Activated CD4-positive, alpha-beta T cell treated with anti-CD3 and anti-CD28 coated beads, Interleukin-2, amount 50 U/mL, for 24 hours (primary cell): ENCODE data around the gene LNPEP.
"Not testable (repeated sequence)": the region's sequence is repeated elsewhere in the genome, so short reads cannot be mapped to it uniquely, and the experiment has no call there.

Source experiments
- DNase-seq, 2 donors: peaks; one replicate each; pipeline ENCODE4 v3.0.0-alpha.2; 2020; ENCODE audit warnings: low read depth in 1 of 2, low spot score in 1 of 2

The LNPEP gene

DNA sequence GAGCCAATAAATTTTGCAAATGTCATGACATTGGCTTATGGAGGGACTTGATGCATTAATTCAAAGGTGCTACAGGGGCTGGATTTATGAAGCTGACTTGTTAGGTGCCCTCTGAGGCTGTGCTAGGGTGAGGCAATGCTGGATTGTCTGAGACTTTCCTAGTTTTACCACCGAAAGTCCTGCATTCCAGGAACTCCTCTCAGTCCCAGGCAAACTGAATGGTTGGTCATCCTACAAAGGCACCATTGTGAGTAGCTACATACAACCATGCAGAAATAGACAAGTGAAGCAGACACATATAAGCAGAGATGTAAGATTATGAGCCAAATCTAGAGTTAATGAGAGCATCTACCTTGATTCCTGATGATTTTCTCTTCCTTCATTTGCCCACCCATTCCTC lies 111.2 kb downstream of the LNPEP start:
- no peak for DNase-seq

DNA sequence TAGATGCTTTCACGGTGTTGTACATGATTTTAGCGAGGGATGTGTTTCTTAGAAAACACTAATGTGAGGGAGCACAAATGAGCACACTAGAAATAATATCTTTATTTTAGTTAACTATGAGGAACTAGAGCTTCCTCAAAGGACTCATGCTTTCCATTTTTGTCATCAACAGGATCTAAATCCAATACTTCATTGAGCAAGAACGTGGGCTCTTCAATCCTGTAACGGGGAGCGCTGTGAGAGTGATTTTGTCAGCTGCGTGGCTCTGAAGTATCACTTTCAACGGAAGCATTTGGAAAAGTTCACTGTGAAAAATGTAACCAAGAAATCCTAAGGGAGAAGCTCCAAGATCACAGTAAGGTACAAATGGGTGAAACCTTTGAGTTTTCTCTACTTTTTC lies 113.3 kb downstream of the LNPEP start:
- no peak for DNase-seq

DNA sequence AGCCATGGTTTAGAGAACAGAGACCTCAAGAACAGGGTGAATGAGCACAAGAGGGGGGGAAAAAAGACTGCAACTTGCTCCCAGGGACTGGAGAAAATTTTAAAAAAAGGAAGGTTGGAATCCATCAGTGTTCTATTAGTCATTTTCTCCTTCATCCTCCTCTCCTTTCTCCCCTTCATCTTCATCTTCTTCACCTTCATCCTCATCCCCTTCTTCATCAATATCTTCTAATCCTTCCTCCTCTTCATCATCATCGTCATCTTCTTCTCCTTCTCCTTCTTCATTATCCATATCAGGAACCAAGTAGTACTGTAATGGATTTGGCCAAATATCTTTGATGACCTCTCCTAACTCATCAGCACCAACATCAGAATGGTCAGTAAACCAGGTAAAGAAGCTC lies 120.4 kb downstream of the LNPEP start:
- DNase-seq = no peak

DNA sequence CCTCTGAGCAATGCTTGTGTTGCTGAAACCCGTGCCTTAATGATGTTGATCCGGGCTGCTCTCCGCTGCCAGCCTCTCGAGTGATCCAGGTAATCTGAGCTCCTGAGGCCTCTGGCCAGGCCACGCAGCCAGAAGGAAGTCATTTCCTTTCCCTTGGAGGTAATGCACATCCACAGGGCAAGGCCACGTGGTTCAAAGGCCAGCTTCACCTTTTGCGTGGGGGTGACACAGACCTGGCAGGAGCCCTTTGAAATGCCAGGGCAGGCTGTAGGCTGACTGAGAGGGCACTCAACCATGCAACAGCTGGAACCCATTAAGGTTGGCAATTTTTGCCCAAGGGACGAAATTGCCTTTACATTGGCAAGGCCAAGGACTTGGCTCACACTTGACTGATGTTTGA lies 126.2 kb downstream of the LNPEP start:
- DNase-seq = no peak

DNA sequence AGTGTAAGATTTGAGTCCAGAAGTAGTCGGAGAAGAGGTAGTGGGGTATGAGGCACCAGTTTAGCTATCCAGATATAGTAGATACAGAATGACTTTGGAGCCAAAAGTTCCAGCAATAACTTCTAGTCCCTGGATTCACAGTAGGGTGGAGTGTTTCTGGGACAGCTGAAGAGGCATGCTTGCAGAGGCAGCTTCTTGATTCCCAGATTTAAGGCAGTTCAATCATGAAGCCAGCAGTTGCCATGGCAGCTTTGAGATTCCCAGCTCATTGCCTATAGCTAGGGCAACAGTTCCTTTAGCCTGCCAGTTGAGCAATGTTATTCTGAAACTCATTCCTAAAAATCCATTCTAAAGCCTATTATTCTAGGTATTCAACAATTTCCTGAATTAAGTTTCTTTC lies 127.4 kb downstream of the LNPEP start:
- no peak for DNase-seq

DNA sequence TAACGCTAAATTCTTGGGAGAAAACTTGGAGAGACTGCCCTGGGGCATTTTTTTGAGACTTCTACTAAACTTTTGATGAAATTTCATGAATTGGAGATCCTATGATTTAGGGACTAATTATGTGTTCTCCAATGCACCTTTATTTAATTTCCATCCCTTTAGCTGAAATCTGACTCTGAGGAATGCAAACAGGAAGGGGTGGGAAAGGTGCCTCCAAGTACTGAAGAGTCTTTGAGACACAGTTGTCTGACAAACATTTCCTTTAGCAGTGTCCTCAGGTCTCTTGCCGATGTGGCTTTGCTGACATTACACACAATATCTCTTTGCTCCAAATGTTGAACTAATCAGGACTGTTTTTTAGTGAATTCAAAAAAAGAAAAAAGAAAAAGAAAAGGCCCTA lies 129.6 kb downstream of the LNPEP start:
- DNase-seq = no peak

DNA sequence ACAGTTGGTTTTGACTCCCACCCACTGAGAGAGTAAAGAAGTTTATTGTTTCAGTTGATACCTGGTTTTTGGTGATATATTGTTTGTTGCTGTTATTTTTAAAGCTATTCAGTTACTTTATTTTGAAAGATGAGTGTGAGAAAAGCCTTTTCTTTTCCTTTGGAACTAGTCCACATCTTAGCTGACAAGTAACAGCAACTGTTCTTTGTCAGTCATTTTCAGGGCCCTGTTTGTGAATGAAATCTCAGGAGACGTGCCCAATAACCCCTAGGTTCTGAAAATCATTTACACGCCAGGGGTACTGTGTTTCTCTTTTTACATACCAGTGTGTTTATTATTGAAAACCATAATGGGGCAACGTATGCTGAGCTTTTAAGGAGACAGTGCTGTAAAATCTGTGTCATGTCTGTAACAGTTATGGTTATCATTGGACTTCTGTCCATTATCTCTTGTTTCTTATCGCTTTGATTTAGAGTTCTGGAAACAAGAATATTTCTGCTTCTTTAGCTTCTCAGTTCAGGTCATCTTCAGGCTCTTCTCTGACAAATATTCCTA lies 131.5 kb downstream of the LNPEP start:
- DNase-seq = no peak

DNA sequence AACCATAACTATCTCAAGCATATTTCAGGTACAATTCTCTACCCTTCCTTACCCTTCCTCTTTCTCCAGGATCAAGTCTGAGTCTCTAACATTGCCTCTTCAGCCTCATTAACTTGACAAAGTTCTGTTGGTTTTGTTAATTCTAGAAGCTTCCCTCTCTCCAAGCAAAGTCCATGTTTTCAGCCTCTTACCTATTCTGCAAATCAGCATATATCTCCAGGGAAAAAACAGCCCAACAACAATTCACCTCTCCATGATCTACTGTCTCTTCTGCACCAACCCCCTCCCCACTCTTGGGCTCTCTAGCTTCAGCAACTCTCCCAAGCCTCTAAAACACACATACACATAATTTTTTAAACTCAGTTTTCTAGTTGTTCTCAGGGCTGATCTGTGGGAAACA lies 134.4 kb downstream of the LNPEP start:
- DNase-seq = no peak

DNA sequence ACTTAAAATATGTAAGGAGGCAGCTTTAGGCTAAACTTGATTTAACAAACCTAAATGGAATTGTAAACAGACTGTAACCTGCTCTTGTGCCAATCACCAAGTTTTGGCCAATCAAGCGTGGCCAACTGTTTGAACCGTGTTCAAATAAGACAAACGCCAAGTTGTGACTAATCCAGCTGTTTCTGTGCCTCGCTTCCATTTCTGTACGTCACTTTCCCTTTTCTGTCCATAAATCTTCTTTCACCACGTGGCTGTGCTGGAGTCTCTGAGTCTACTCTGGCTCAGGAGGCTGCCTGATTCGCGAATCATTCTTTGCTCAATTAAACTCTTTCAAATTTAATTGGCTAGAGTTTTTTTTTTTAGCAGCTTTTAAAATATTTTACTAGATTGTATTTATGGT lies 135.2 kb downstream of the LNPEP start:
- no peak for DNase-seq

DNA sequence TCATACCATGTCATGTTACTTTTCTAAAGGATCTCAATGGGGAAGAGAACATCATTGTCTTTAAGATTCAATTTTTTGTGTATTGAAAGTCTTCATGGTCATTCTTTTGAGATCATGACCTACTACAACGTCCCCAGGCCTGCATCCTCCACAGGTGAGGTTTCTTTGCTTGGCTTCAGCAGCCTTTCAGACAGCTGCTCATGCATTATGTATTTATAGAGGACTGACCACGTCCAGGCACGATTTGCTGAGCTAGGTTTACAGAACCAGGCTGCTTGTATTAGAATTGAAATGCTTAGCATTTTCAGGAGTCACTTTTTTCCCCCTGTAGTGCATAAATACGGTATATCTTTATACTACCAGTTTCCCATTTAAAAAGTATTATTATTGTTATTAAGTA lies 136.1 kb downstream of the LNPEP start:
- DNase-seq = no peak

DNA sequence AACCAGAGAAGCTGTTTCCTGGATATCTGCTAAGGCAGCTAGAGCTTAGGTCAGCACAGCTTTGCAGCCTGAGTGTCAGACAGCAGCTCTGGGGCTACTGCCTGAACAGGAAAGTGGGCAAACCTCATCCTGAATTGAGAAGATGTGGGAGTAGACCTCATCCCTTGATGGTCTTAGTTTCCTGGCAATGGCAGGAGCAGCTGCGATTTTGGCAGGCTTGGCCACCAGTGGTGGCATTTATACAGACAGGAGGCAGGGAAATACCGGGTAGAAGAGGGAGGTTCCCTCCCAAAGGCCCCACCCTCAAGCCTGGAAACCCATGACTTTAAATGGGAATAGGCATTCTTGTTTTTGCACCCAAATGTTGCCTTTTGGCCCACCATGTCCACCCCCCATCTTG lies 136.8 kb downstream of the LNPEP start:
- DNase-seq = no peak

DNA sequence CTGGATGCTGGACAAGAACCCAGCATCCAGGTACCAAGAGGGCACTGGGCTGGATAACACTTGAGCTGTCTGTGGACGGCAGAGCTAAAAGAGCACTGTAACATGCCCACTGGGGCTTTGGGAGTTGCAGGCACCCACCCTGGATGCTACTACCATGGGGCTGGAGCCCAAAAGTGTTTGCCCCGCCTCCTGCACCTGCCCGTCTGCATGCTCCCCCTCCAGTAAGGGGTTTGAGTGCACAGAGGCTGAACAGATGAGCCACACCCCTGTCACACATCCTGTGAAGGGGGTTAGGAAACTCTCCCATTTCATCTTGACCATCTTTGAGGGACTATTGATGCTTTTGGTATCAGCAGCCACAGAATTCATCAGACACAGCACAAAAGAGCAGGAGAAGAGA lies 137.5 kb downstream of the LNPEP start:
- DNase-seq = no peak

DNA sequence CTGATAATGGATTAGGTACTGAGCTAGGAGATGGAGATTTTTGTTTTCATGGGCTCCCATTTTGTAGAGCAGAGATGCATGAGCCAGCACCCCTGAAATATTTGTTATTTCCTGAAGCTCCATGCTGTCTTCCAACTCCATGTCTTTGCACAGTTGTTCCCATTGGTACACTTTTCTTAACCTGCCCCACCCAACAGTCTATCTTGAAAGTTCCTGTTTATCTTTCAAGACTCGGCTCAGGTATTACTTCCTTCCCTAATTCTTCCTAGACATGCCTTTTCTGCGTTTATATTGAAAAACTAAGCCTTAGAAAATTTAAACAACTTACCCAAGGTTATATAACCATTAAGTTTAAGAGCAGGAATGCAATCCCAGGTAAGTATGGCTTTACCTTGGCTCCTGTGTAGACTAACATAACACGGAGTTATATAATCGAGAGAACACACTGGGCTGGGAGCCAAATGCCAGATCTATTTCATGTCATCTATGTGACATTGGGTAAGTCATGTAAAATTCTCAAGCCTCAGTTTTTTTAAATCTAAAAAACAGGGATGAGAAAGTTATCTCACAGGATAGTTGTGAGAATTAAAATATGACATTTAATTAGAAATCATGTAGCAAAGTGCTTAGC lies 139.1 kb downstream of the LNPEP start:
- DNase-seq = no peak

DNA sequence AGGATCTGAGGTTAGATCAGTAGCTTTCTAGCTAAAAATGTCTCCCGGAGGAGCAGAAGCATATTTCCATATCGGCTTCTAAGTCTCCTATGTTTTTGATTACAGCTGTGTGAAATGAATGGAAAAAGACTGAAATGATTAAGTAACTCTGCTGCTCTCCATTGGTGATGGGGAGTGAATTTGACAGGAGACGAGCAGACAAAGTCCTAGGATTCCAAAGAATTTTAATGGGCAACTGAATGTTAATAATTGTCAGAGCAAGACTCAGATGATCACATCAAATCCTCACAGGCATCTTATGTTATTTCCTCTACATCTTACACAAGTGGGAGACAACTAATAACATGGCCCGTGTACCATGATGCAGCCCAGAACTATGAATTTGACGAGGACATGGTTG lies 139.8 kb downstream of the LNPEP start:
- DNase-seq = no peak

DNA sequence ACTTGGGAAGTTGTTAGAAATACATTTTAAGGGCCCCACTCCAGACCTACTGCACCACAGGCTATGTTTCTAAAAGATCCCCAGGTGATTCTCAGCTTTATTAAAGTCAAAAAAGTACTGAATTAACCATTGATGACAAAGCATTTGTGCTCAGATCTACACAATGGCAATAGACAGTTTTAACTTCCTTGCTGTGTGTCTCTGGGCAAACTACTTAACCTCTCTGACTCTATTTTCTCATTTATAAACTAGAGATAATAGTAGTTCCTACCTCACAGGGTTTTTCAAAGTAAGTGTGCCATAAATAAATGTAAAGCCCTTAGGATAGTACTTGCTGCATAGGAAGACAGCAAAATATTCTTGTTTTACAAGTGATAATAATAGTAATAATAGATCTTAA lies 140.2 kb downstream of the LNPEP start:
- DNase-seq = no peak

DNA sequence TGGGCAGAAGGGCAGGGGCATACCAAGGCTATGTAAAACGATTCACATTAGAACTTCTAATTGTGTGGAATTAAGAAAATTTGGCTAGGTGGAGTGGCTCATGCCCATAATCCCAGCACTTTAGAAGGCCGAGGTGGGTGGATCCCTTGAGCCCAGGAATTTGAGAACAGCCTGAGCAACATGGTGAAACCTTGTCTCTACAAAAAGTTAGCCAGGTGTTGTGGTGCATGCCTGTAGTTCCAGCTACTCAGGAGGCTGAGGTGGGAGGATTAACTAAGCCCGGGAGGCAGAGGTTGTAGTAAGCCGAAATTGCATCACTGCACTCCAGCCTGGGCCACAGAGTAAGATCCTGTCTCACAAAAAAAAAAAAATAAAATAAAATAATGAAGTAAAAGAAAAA lies 141.4 kb downstream of the LNPEP start:
- no peak for DNase-seq

DNA sequence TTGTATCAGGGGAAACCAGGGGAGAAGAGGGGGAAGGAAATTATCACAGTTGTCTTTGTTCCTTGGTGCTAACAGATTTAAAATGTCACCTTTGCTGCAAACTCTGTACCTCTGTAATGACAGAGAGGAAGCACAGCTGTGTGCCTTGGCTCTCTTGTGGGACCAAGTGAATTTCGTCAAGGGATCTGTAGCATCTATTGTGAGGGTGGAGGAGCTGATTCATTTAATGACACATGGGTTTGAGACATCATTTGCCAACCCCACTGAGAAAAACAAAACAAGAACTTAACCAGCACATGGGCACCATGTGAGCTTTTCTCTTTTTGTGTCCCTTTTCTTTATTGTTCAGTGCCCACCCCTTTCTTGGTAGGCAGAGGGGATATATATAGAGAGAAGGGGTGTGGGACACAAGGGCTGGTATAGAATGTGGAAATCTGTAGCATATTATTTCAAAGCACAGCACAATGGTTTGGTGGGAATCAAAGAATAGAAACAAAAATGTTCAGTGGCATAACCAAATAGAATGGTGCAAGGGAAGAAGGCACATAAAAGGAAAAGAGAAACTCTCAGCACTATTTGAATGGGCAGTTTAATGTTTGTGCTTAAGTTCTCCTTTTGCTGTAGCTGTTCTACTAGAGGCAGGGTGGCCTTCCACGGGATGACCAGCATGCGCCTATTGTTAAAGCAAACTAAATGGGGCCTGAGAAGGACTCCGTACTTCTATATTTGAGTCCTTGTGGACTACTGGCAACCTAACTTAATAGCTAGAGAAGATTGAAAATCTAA lies 143.3 kb downstream of the LNPEP start:
- no peak for DNase-seq

DNA sequence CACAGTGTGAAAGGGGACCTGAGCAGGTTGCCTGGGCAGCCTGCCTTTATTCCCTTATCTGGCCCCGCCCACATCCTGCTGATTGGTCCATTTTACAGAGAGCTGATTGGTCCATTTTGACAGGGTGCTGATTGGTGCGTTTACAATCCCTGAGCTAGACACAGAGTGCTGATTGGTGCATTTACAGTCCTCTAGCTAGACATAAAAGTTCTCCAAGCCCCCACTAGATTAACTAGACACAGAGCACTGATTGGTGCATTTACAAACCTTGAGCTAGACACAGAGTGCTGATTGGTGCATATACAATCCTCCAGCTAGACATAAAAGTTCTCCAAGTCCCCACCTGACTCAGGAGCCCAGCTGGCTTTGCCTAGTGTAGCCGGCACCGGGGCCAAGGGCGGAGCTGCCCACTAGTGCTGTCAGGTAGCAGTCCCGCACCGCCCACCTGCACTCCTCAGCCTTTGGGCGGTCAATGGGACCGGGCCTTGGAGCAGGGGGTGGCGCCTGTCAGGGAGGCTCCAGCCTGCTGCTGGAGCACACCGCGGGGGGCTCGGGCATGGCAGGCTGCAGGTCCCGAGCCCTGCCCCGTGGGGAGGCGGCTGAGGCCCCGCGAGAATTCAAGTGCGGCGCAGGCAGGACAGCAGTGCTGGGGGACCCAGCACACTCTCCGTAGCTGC lies 149.0 kb downstream of the LNPEP start:
- not testable (repeated sequence) for DNase-seq

DNA sequence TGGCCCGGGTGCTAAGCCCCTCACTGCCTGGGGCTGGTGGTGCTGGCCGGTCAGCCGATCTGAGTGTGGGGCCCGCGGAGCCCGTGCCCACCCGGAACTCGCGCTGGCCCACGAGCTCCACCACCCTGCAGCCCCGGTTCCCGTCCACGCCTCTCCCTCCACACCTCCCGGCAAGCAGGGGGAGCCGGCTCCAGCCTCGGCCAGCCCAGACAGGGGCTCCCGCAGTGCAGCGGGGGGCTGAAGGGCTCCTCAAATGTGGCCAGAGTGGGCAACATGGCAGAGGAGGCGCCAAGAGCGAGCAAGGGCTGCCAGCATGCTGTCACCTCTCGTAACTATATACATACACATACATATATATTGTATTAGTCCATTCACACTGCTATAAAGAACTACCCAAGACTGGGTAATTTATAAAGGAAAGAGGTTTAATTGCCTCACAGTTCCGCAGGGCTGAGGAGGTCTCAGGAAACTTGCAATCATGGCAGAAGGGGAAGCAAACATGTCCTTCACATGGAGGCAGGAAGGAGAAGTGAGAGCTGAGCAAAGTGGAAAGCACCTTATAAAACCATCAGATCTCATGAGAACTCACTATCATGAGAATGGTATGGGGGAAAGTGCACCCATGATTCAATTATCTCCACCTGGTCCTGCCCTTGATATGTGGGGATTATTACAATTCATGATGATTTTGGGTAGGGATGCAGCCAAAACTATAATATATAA lies 149.7 kb downstream of the LNPEP start:
- DNase-seq = no peak
